HepG2 (cell line): ENCODE measurements around the gene FAM83F. TPM values are rescaled to one million over a fixed set of nuclear protein-coding genes. Genes with fewer than 3 reads are reported as not detected.

Experiments
- ATAC-seq: fragments of 200-7000 bp; cut with Tn5 transposase; 3 replicates; pipeline ENCODE4 v1.9.1; 2020; ENCODE audit warnings: mild to moderate bottlenecking, moderate library complexity
- BruUV-seq: library from RNA; stranded (reverse); fragments of 400-500 nt; replicated peaks from 2 replicates; lab custom pipeline; 2021; lab: Mats Ljungman, UMichigan
- CTCF ChIA-PET: fragments of 300-600 bp; formaldehyde crosslinking; extraction: SDS; loops from one replicate; lab custom pipeline; 2021; ENCODE audit warnings: low total read pairs, inconsistent platforms, low intra/inter-chr PET ratio; lab: Yijun Ruan, JAX
- POLR2A ChIA-PET: fragments of 350-600 bp; sonication (Branson Sonifier 250); formaldehyde crosslinking; loops from one replicate; lab custom pipeline; 2020; ENCODE audit warnings: antibody characterized with exemption, inconsistent platforms; lab: Yijun Ruan, JAX
- DNase-seq: peaks from one replicate; pipeline ENCODE4 v3.0.0-alpha.2; 2015; ENCODE audit warnings: low spot score
- FAIRE-seq: peaks from 3 replicates; lab custom pipeline; 2011; peaks lifted over from hg19 to GRCh38; lab: Jason Lieb, UNC
- H2AFZ ChIP-seq: one replicate; pipeline ENCODE4 v1.6.1; 2011; ENCODE audit warnings: low read length, inconsistent platforms
- H3K27ac ChIP-seq: fragments of 300-600 bp; 3 replicates; pipeline ENCODE4 v1.8.0; 2011; ENCODE audit warnings: mixed run types, mild to moderate bottlenecking, mixed read lengths, low read length, inconsistent platforms; ENCODE audit not compliant: insufficient read depth; ENCODE audit errors: extremely low read length
- H3K27me3 ChIP-seq, 2 experiments: fragments of 200-600 bp in 1 of 2; 2 replicates in 1 of 2; 3 replicates in 1 of 2; pipeline versions ENCODE4 v1.6.0 to v1.8.0; 2011; ENCODE audit warnings: low read length in 2 of 2, mild to moderate bottlenecking in 2 of 2, moderate library complexity in 2 of 2, inconsistent platforms in 1 of 2; ENCODE audit not compliant: insufficient read depth in 2 of 2, control insufficient read depth in 1 of 2
- H3K36me3 ChIP-seq, 2 experiments: fragments of 200-600 bp in 1 of 2; replicated peaks in 1 of 2; 2 replicates in 1 of 2; 3 replicates in 1 of 2; pipeline versions ENCODE4 v1.5.1 to v1.8.0; 2011; ENCODE audit warnings: low read length in 2 of 2, inconsistent platforms in 1 of 2; ENCODE audit not compliant: insufficient read depth in 2 of 2, control insufficient read depth in 1 of 2
- H3K4me1 ChIP-seq: 2 replicates; pipeline ENCODE4 v1.5.1; 2012; ENCODE audit warnings: low read length, inconsistent platforms; ENCODE audit not compliant: insufficient read depth
- H3K4me2 ChIP-seq: 2 replicates; pipeline ENCODE4 v1.6.0; 2011; ENCODE audit warnings: low read depth, low read length, inconsistent platforms
- H3K4me3 ChIP-seq, 3 experiments: fragments of 200-600 bp in 1 of 3; sonication (generic), shearing (Covaris generic) in 1 of 3; replicated peaks in 1 of 3; 2 replicates each; pipeline ENCODE4 v1.5.1; 2011 to 2016; ENCODE audit warnings: low read length in 3 of 3, inconsistent platforms in 2 of 3, low read depth in 2 of 3, mild to moderate bottlenecking in 2 of 3, control low read depth in 1 of 3, mixed read lengths in 1 of 3; ENCODE audit not compliant: insufficient read depth in 1 of 3
- H3K79me2 ChIP-seq: one replicate; pipeline ENCODE4 v1.6.1; 2011; ENCODE audit warnings: low read length, inconsistent platforms; ENCODE audit not compliant: insufficient read depth
- H3K9ac ChIP-seq: 2 replicates; pipeline ENCODE4 v1.6.0; 2011; ENCODE audit warnings: mild to moderate bottlenecking, low read depth, low read length, inconsistent platforms; ENCODE audit not compliant: insufficient read depth
- H3K9me3 ChIP-seq: 2 replicates; pipeline ENCODE4 v1.5.1; 2012; ENCODE audit warnings: mild to moderate bottlenecking, low read length
- H4K20me1 ChIP-seq: 2 replicates; pipeline ENCODE4 v1.6.0; 2011; ENCODE audit warnings: inconsistent platforms, mild to moderate bottlenecking, low read length, moderate library complexity; ENCODE audit not compliant: insufficient read depth
- ELF1 ChIP-seq: sonication (generic); formaldehyde crosslinking; IDR thresholded peaks from 2 replicates; pipeline ENCODE4 v1.4.0; 2020; ENCODE audit warnings: missing genetic modification reagents
- HMG20B ChIP-seq: conservative IDR thresholded peaks from 2 replicates; pipeline ENCODE4 v1.6.1; 2016; ENCODE audit warnings: missing genetic modification reagents, missing compliant biosample characterization
- SOX13 ChIP-seq, 3 experiments: fragments of 450-650 bp in 1 of 3; sonication (generic) in 1 of 3; formaldehyde crosslinking in 1 of 3; IDR thresholded peaks in 2 of 3; conservative IDR thresholded peaks in 1 of 3; 2 replicates each; pipeline versions ENCODE4 v1.5.0 to v1.6.1; 2016 to 2020; ENCODE audit warnings: antibody characterized with exemption in 1 of 3, mild to moderate bottlenecking in 1 of 3, missing compliant biosample characterization in 1 of 3, missing genetic modification reagents in 1 of 3, moderate library complexity in 1 of 3
- SOX5 ChIP-seq: IDR thresholded peaks from 2 replicates; pipeline ENCODE4 v1.6.1; 2016; ENCODE audit warnings: borderline replicate concordance
- WGBS: methylation state at CpG from one replicate; pipeline ENCODE4 v1.1.6; 2017; ENCODE audit warnings: low lambda C conversion rate; 5-methylcytosine and 5-hydroxymethylcytosine counted together
- in situ Hi-C: cut with HindIII; loops from 2 replicates; pipeline ENCODE4 v1.10.0; 2017; ENCODE audit warnings: low pct_unique_long_range_greater_than_20kb; ENCODE audit not compliant: extremely low pct_ligation_motif_present
- intact Hi-C: fragments of 100-400 bp; cut with micrococcal nuclease; formaldehyde crosslinking; loops from one replicate; pipeline ENCODE4 v1.10.0; 2022; ENCODE audit not compliant: unreplicated experiment
- polyA plus RNA-seq, 8 experiments: library from polyadenylated mRNA; depleted of rRNA in 3 of 8; stranded (reverse) in 7 of 8; unstranded in 1 of 8; fragments of >200 nt; fragmentation: Illumina TruSeq in 4 of 8; extraction: Trizol in 4 of 8; gene quantifications; 2 replicates each; pipeline versions ENCODE4 v1.2.1 to v1.2.3, GENCODE V29; 2011 to 2016; ENCODE audit warnings: low read depth in 4 of 8, missing spikeins in 1 of 8, mixed read lengths in 1 of 8; ENCODE audit not compliant: insufficient read depth in 1 of 8
- total RNA-seq, 5 experiments: library from RNA; depleted of rRNA; stranded (reverse); fragments of >200 nt; fragmentation: Illumina TruSeq; extraction: Trizol; gene quantifications; 2 replicates each; pipeline ENCODE4 v1.2.3, GENCODE V29; 2016; ENCODE audit warnings: low read depth in 1 of 5

Gene FAM83F
- total and polyA plus RNA-seq, 2 of the 13 experiments (the other 11 are each of a cell fraction or from before 2014, with no cell fraction given), result not detected

- Histone ChIP-seq H2AFZ (no peak overlapping the region), H3K4me2 (peak overlapping the region; percentile 22; the same call in 1 of the 2 replicates), H3K4me3 (no peak overlapping the region), H4K20me1 (no peaks in the 10 kb centered on the region), H3K9ac (no peak overlapping the region), H3K27me3 (peaks cover 0 to 10% of the 10 kb centered on the region in 2 experiments; a peak in 2 of 5 replicates), H3K36me3 (no peaks in the 10 kb centered on the region), H3K9me3 (no peaks in the 10 kb centered on the region), H3K79me2 (no peaks in the 10 kb centered on the region), H3K4me1 (peaks cover 23% of the 10 kb centered on the region), H3K27ac (no peak overlapping the region)
- intact Hi-C loops, result no loop called here
- no peak for ATAC-seq
- in situ Hi-C loops, result no loop called here
- DNase-seq, result no peak
- TF ChIP-seq SOX5 (CRISPR knock-in tag), result 0 out of 2 replicates have a peak, but pooled peaks have one; percentile 9
- 0 out of 2 replicates have a peak, but pooled peaks have one; percentile 29 for TF ChIP-seq ELF1 (CRISPR knock-in tag)
- no peak for TF ChIP-seq SOX13 (IDR thresholded peaks at IDR 0.05)
- TF ChIP-seq SOX13 (CRISPR knock-in tag; conservative IDR thresholded peaks at IDR 0.05 in 1 of 2, IDR thresholded peaks at IDR 0.05 in 1 of 2), result 0 out of 4 replicates have a peak, but pooled peaks of 1 of the 2 experiments have one; percentile 8
- TF ChIP-seq HMG20B (CRISPR knock-in tag), result no peak
- ChIA-PET CTCF (no interaction called here), POLR2A (no interaction called here)
- FAIRE-seq, result no peak
- BruUV-seq, result no TSS peak
- 6% methylated on average over 4 of the region's 8 CpGs for WGBS
These were observed 48.1 kb upstream of the FAM83F start for GRCh38 chr22:39946503-39947219.
